Ishikawa (cell line): ENCODE results near the gene GABRR3.

ENCODE experiments used
- CEBPB ChIP-seq: IDR thresholded peaks from 2 replicates; pipeline ENCODE4 v1.6.1; 2012
- CREB1 ChIP-seq: IDR thresholded peaks from 2 replicates; pipeline ENCODE4 v1.6.1; 2012; ENCODE audit warnings: low read depth
- EGR1 ChIP-seq: IDR thresholded peaks from 2 replicates; pipeline ENCODE4 v1.6.1; 2012
- EP300 ChIP-seq: IDR thresholded peaks from 2 replicates; pipeline ENCODE4 v1.6.1; 2012; ENCODE audit warnings: borderline replicate concordance
- FOXM1 ChIP-seq: IDR thresholded peaks from 2 replicates; pipeline ENCODE4 v1.6.1; 2012; ENCODE audit warnings: low read depth, borderline replicate concordance
- MAX ChIP-seq: IDR thresholded peaks from 2 replicates; pipeline ENCODE4 v1.6.1; 2012
- NFIC ChIP-seq: IDR thresholded peaks from 2 replicates; pipeline ENCODE4 v1.6.1; 2012
- RAD21 ChIP-seq: IDR thresholded peaks from 2 replicates; pipeline ENCODE4 v1.6.1; 2012; ENCODE audit warnings: low read depth
- REST ChIP-seq: IDR thresholded peaks from 2 replicates; pipeline ENCODE4 v1.6.1; 2012; ENCODE audit warnings: low read depth, mild to moderate bottlenecking
- TAF1 ChIP-seq: IDR thresholded peaks from 2 replicates; pipeline ENCODE4 v1.6.1; 2012; ENCODE audit warnings: low read depth, mild to moderate bottlenecking
- TCF12 ChIP-seq: IDR thresholded peaks from 2 replicates; pipeline ENCODE4 v1.6.1; 2012; ENCODE audit warnings: low read depth
- TEAD4 ChIP-seq: IDR thresholded peaks from 2 replicates; pipeline ENCODE4 v1.6.1; 2012
- USF1 ChIP-seq: IDR thresholded peaks from 2 replicates; pipeline ENCODE4 v1.6.1; 2012
- YY1 ChIP-seq: IDR thresholded peaks from 2 replicates; pipeline ENCODE4 v1.6.1; 2012; ENCODE audit warnings: low read depth
- ZBTB7A ChIP-seq: IDR thresholded peaks from 2 replicates; pipeline ENCODE4 v1.6.1; 2012; ENCODE audit warnings: low read depth

GABRR3 gene

GRCh38 chr3:97959872-97960271, 75.2 kb downstream of the GABRR3 start:
- TF ChIP-seq REST (no peak), RAD21 (no peak), EP300 (no peak), NFIC (no peak), USF1 (no peak), MAX (no peak), CEBPB (no peak)

GRCh38 chr3:97958796-97959195, 76.3 kb downstream of the GABRR3 start:
- TF ChIP-seq CREB1 (no peak), YY1 (no peak), TCF12 (no peak), EGR1 (no peak), REST (no peak), CEBPB (no peak), TAF1 (no peak), FOXM1 (no peak), TEAD4 (no peak), MAX (no peak), USF1 (no peak), EP300 (no peak)

GRCh38 chr3:97958396-97958795, 76.7 kb downstream of the GABRR3 start:
- TF ChIP-seq MAX, result no peak
- TF ChIP-seq CEBPB, result no peak

- no peak for TF ChIP-seq TEAD4
- no peak for TF ChIP-seq CEBPB
- TF ChIP-seq NFIC, result no peak
- no peak for TF ChIP-seq RAD21
- no peak for TF ChIP-seq EP300
- no peak for TF ChIP-seq TAF1
Measured at GRCh38 chr3:97957617-97958311, 77.4 kb downstream of the GABRR3 start.

- TF ChIP-seq TCF12, result no peak
- TF ChIP-seq TEAD4, result no peak
- no peak for TF ChIP-seq REST
- TF ChIP-seq YY1, result no peak
- no peak for TF ChIP-seq ZBTB7A
- no peak for TF ChIP-seq NFIC
- no peak for TF ChIP-seq EP300
Measured at GRCh38 chr3:97956051-97956450, 79.1 kb downstream of the GABRR3 start.
